ENCODE results near the gene NSRP1. TPM values are rescaled to one million over a fixed set of nuclear protein-coding genes. Genes with fewer than 3 reads are reported as not detected.

The NSRP1 gene
- polyA plus RNA-seq, 3 donors = 7.2 to 19.9 (median 11.7) TPM

DNA sequence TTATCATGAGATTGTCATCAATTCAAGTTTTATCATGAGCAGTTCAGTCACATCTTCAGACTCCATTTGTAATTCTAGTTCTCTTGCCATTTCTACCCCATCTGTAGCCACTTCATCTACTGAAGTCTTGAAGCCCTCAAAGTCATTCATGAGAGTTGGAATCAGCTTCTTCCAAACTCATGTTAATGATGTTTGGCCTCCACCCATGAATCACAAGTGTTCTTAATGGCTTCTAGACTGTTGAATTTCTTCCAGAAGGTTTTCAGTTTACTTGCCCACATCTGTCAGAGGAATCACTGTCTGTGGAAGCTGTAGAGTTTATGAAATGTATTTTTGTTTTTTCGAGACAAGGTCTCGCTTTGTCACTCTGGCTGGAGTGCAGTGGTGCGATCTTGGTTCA is 16.0 kb downstream of the NSRP1 start:
- intact Hi-C loops (cut with micrococcal nuclease) = no loop called here
- no peak overlapping the region for H3K4me3 Mint-ChIP-seq
- H3K27ac Mint-ChIP-seq = peak overlapping the region in 1 of 7 donors; percentile 63
- Histone ChIP-seq H3K9ac (ENCODE audit: insufficient read depth, low read length, poor library complexity, severe bottlenecking) (no peak overlapping the region), H3K9me3 (replicated peaks in 1 of 2; ENCODE audit: control insufficient read depth in 1 of 2, insufficient read depth in 1 of 2, low read length in 2 of 2) (no peaks in the 10 kb centered on the region), H4K20me1 (ENCODE audit: insufficient read depth, low read length) (peaks cover 61% of the 10 kb centered on the region), H3K27ac (ENCODE audit: low read depth in 1 of 2, low read length in 2 of 2) (no peak overlapping the region), H3K4me3 (replicated peaks in 1 of 3; ENCODE audit: low read depth in 2 of 3, low read length in 3 of 3) (no peak overlapping the region), H3K36me3 (replicated peaks in 1 of 2; ENCODE audit: control insufficient read depth in 1 of 2, insufficient read depth in 2 of 2, low read length in 2 of 2) (peaks cover 33 to 81% of the 10 kb centered on the region in 2 donors), H3K27me3 (ENCODE audit: control insufficient read depth in 2 of 2, insufficient read depth in 2 of 2, low read length in 2 of 2) (no peaks in the 10 kb centered on the region), H2AFZ (ENCODE audit: insufficient read depth, low read depth, low read length, poor library complexity, severe bottlenecking) (no peak overlapping the region), H3K79me2 (ENCODE audit: insufficient read depth, low read length) (peaks cover 64% of the 10 kb centered on the region), H3K4me1 (ENCODE audit: control insufficient read depth in 1 of 2, insufficient read depth in 2 of 2, low read length in 2 of 2) (no peaks in the 10 kb centered on the region), H3K4me2 (replicated peaks; ENCODE audit: extremely low read depth, low read length, poor library complexity, severe bottlenecking) (no peak overlapping the region)
- TF ChIP-seq, protein P1, sequence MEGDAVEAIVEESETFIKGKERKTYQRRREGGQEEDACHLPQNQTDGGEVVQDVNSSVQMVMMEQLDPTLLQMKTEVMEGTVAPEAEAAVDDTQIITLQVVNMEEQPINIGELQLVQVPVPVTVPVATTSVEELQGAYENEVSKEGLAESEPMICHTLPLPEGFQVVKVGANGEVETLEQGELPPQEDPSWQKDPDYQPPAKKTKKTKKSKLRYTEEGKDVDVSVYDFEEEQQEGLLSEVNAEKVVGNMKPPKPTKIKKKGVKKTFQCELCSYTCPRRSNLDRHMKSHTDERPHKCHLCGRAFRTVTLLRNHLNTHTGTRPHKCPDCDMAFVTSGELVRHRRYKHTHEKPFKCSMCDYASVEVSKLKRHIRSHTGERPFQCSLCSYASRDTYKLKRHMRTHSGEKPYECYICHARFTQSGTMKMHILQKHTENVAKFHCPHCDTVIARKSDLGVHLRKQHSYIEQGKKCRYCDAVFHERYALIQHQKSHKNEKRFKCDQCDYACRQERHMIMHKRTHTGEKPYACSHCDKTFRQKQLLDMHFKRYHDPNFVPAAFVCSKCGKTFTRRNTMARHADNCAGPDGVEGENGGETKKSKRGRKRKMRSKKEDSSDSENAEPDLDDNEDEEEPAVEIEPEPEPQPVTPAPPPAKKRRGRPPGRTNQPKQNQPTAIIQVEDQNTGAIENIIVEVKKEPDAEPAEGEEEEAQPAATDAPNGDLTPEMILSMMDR (IDR thresholded peaks at IDR 0.05) = no peak
- H3K4me1 Mint-ChIP-seq = no peaks in the 10 kb centered on the region
- H3K36me3 Mint-ChIP-seq = peaks cover 40 to 50% of the 10 kb centered on the region in 2 donors
- H3K27me3 Mint-ChIP-seq (ENCODE audit: low read depth in 3 of 3) = no peaks in the 10 kb centered on the region
- no peak for DNase-seq
- no peaks in the 10 kb centered on the region for H3K9me3 Mint-ChIP-seq
- no CpG with 5 or more reads among the region's 3 CpGs for WGBS (ENCODE audit: insufficient coverage)

DNA sequence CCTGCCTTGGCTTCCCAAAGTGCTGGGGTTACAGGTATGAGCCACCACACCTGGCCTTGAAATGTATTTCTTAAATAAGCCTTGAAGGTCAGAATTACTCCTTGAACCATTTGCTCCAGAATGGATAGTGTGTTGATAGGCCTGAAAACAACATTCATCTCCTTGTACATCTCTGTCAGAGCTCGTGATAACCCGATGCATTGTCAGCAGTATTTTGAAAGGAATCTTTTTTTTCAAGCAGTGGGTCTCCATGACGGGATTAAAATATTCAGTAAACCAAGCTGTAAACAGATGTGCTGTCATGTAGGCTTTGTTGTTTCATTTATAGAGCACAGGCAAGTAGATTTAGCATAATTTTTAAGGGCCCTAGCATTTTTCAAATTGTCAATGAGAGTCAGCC is 16.6 kb downstream of the NSRP1 start:
- Histone ChIP-seq H3K9me3 (replicated peaks in 1 of 2; ENCODE audit: control insufficient read depth in 1 of 2, insufficient read depth in 1 of 2, low read length in 2 of 2) (no peaks in the 10 kb centered on the region), H3K27me3 (ENCODE audit: control insufficient read depth in 2 of 2, insufficient read depth in 2 of 2, low read length in 2 of 2) (no peaks in the 10 kb centered on the region), H3K9ac (ENCODE audit: insufficient read depth, low read length, poor library complexity, severe bottlenecking) (no peak overlapping the region), H3K4me1 (ENCODE audit: control insufficient read depth in 1 of 2, insufficient read depth in 2 of 2, low read length in 2 of 2) (no peaks in the 10 kb centered on the region), H3K27ac (ENCODE audit: low read depth in 1 of 2, low read length in 2 of 2) (no peak overlapping the region), H3K79me2 (ENCODE audit: insufficient read depth, low read length) (peaks cover 66% of the 10 kb centered on the region), H3K36me3 (replicated peaks in 1 of 2; ENCODE audit: control insufficient read depth in 1 of 2, insufficient read depth in 2 of 2, low read length in 2 of 2) (peaks cover 27 to 82% of the 10 kb centered on the region in 2 donors), H4K20me1 (ENCODE audit: insufficient read depth, low read length) (peaks cover 67% of the 10 kb centered on the region), H3K4me3 (replicated peaks in 1 of 3; ENCODE audit: low read depth in 2 of 3, low read length in 3 of 3) (no peak overlapping the region), H2AFZ (ENCODE audit: insufficient read depth, low read depth, low read length, poor library complexity, severe bottlenecking) (no peak overlapping the region), H3K4me2 (replicated peaks; ENCODE audit: extremely low read depth, low read length, poor library complexity, severe bottlenecking) (no peak overlapping the region)
- no peaks in the 10 kb centered on the region for H3K9me3 Mint-ChIP-seq
- intact Hi-C loops (cut with micrococcal nuclease) = no loop called here
- H3K4me3 Mint-ChIP-seq = no peak overlapping the region
- WGBS (ENCODE audit: insufficient coverage) = 100% methylated on average over 1 of the region's 3 CpGs
- H3K36me3 Mint-ChIP-seq = peaks cover 42 to 47% of the 10 kb centered on the region in 2 donors
- no peaks in the 10 kb centered on the region for H3K4me1 Mint-ChIP-seq
- no peaks in the 10 kb centered on the region for H3K27me3 Mint-ChIP-seq (ENCODE audit: low read depth in 3 of 3)
- peak overlapping the region in 1 of 7 donors; percentile 25 for H3K27ac Mint-ChIP-seq
- TF ChIP-seq, protein P1 (IDR thresholded peaks at IDR 0.05) = no peak
- DNase-seq = no peak

Data from CD14-positive monocyte (primary cell).